Fibroblast of lung (primary cell): ENCODE data around the gene NEFH. TPM values are rescaled to one million over a fixed set of nuclear protein-coding genes. Genes with fewer than 3 reads are reported as not detected.

ENCODE experiments used
- DNase-seq, 2 donors: peaks; one replicate each; pipeline versions ENCODE4 v3.0.0 to v3.0.0-alpha.2; 2010; ENCODE audit warnings: low read depth in 2 of 2
- H2AFZ ChIP-seq: 2 replicates; pipeline ENCODE4 v1.5.1; 2012; ENCODE audit warnings: low read length, control low read depth, inconsistent platforms
- H3K27ac ChIP-seq: 2 replicates; pipeline ENCODE4 v1.5.1; 2011; ENCODE audit warnings: low read length, control low read depth; ENCODE audit not compliant: insufficient read depth
- H3K27me3 ChIP-seq: 2 replicates; pipeline ENCODE4 v1.5.1; 2011; ENCODE audit warnings: mild to moderate bottlenecking, low read length; ENCODE audit not compliant: control insufficient read depth, insufficient read depth
- H3K36me3 ChIP-seq: 2 replicates; pipeline ENCODE4 v1.5.1; 2011; ENCODE audit warnings: low read length; ENCODE audit not compliant: control insufficient read depth, insufficient read depth
- H3K4me1 ChIP-seq: 2 replicates; pipeline ENCODE4 v1.5.1; 2011; ENCODE audit warnings: low read length; ENCODE audit not compliant: control insufficient read depth, insufficient read depth; ENCODE audit errors: extremely low read depth
- H3K4me2 ChIP-seq: 2 replicates; pipeline ENCODE4 v1.5.1; 2011; ENCODE audit warnings: low read length, control low read depth; ENCODE audit not compliant: insufficient read depth; ENCODE audit errors: extremely low read depth
- H3K4me3 ChIP-seq, 4 experiments: fragments of 200-600 bp in 1 of 4; sonication (generic) in 1 of 4; replicated peaks in 1 of 4; 2 replicates each; pipeline ENCODE4 v1.5.1; 2011 to 2016; ENCODE audit warnings: low read length in 4 of 4, low read depth in 3 of 4, mild to moderate bottlenecking in 3 of 4, control low read depth in 2 of 4, inconsistent platforms in 1 of 4, mixed read lengths in 1 of 4; ENCODE audit not compliant: insufficient read depth in 1 of 4; ENCODE audit errors: control extremely low read depth in 1 of 4
- H3K79me2 ChIP-seq: 2 replicates; pipeline ENCODE4 v1.5.1; 2012; ENCODE audit warnings: mild to moderate bottlenecking, low read length, inconsistent platforms; ENCODE audit not compliant: control insufficient read depth, insufficient read depth
- H3K9ac ChIP-seq: 2 replicates; pipeline ENCODE4 v1.5.1; 2011; ENCODE audit warnings: mild to moderate bottlenecking, low read length, control low read depth; ENCODE audit not compliant: insufficient read depth
- H3K9me3 ChIP-seq: 2 replicates; pipeline ENCODE4 v1.5.1; 2012; ENCODE audit warnings: low read depth, low read length; ENCODE audit not compliant: control insufficient read depth, insufficient read depth
- H4K20me1 ChIP-seq: 2 replicates; pipeline ENCODE4 v1.5.1; 2011; ENCODE audit warnings: low read length; ENCODE audit not compliant: control insufficient read depth, insufficient read depth; ENCODE audit errors: extremely low read depth
- EZH2 ChIP-seq: IDR thresholded peaks from 2 replicates; pipeline ENCODE4 v1.5.1; 2012; ENCODE audit warnings: low read length, control low read depth, mild to moderate bottlenecking; ENCODE audit errors: missing control alignments
- polyA plus RNA-seq, 2 donors: library from polyadenylated mRNA; depleted of rRNA in 1 of 2; stranded (reverse) in 1 of 2; unstranded in 1 of 2; fragments of >200 nt; gene quantifications; 2 replicates each; pipeline ENCODE4 v1.2.1, GENCODE V29; 2011 to 2012; ENCODE audit warnings: missing spikeins in 1 of 2
- total RNA-seq: library from RNA; depleted of rRNA; stranded (reverse); fragments of >200 nt; gene quantifications from 2 replicates; pipeline ENCODE4 v1.2.1, GENCODE V29; 2014
- TF ChIP-seq, protein P1 (sequence below), 2 donors: IDR thresholded peaks in 1 of 2; conservative IDR thresholded peaks in 1 of 2; 1 replicate in 1 of 2; 2 replicates in 1 of 2; pipeline ENCODE4 v1.5.1; 2011 to 2012; ENCODE audit warnings: low read length in 2 of 2, control low read depth in 1 of 2, inconsistent platforms in 1 of 2, low read depth in 1 of 2, mild to moderate bottlenecking in 1 of 2

The NEFH gene
- total and polyA plus RNA-seq, 2 donors (not counting 1 experiment from before 2014, with no cell fraction given), result 0.17 to 0.37 TPM

DNA sequence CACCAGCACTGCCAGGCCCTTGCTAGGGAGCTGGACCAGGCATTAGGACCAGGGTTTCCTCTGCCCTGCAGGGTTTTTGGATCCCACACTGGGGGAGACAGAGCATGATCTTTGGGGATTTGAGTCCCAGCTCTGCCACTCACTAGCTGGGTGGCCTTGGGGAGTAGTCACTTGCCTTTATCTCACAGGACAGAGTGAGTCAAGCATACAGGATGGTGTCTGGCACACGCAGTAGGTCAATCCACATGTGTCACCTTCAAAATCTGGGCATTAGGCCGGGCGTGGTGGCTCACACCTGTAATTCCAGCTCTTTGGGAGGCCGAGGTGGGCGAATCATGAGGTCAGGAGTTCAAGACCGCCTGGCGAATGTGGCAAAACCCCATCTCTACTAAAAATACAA lies 2.7 kb downstream of the NEFH start:
- Histone ChIP-seq H4K20me1 (no peaks in the 10 kb centered on the region), H3K36me3 (no peaks in the 10 kb centered on the region), H3K4me1 (no peaks in the 10 kb centered on the region), H2AFZ (no peak overlapping the region), H3K4me3 (no peak overlapping the region), H3K9me3 (no peaks in the 10 kb centered on the region), H3K4me2 (no peak overlapping the region), H3K9ac (no peak overlapping the region), H3K27ac (no peak overlapping the region), H3K79me2 (no peaks in the 10 kb centered on the region), H3K27me3 (peaks cover 38% of the 10 kb centered on the region)
- no peak for TF ChIP-seq EZH2
- DNase-seq, result no peak

DNA sequence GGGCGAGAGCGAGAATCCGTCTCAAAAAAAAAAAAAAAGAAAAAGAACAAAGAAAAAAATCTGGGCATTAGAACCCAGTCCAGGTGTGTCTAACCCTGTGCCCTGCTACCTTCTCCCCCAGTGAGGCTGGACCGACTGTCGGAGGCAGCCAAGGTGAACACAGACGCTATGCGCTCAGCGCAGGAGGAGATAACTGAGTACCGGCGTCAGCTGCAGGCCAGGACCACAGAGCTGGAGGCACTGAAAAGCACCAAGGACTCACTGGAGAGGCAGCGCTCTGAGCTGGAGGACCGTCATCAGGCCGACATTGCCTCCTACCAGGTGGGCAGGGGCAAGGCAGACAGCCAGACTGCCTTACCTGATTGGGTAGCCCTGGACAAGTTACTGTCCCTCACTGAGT lies 3.2 kb downstream of the NEFH start:
- no peaks in the 10 kb centered on the region for H3K4me1 ChIP-seq
- no peak overlapping the region for H3K9ac ChIP-seq
- DNase-seq, result no peak
- H3K79me2 ChIP-seq, result no peaks in the 10 kb centered on the region
- H3K36me3 ChIP-seq, result no peaks in the 10 kb centered on the region
- H3K27me3 ChIP-seq, result peaks cover 34% of the 10 kb centered on the region
- no peaks in the 10 kb centered on the region for H4K20me1 ChIP-seq
- H3K27ac ChIP-seq, result no peak overlapping the region
- no peak for TF ChIP-seq EZH2
- TF ChIP-seq, protein P1, sequence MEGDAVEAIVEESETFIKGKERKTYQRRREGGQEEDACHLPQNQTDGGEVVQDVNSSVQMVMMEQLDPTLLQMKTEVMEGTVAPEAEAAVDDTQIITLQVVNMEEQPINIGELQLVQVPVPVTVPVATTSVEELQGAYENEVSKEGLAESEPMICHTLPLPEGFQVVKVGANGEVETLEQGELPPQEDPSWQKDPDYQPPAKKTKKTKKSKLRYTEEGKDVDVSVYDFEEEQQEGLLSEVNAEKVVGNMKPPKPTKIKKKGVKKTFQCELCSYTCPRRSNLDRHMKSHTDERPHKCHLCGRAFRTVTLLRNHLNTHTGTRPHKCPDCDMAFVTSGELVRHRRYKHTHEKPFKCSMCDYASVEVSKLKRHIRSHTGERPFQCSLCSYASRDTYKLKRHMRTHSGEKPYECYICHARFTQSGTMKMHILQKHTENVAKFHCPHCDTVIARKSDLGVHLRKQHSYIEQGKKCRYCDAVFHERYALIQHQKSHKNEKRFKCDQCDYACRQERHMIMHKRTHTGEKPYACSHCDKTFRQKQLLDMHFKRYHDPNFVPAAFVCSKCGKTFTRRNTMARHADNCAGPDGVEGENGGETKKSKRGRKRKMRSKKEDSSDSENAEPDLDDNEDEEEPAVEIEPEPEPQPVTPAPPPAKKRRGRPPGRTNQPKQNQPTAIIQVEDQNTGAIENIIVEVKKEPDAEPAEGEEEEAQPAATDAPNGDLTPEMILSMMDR (conservative IDR thresholded peaks at IDR 0.05 in 1 of 2, IDR thresholded peaks at IDR 0.05 in 1 of 2; ENCODE audit: low read depth in 1 of 2, low read length in 2 of 2), result no peak
- no peak overlapping the region for H3K4me2 ChIP-seq
- H3K4me3 ChIP-seq, result no peak overlapping the region
- H2AFZ ChIP-seq, result no peak overlapping the region
- H3K9me3 ChIP-seq, result no peaks in the 10 kb centered on the region

DNA sequence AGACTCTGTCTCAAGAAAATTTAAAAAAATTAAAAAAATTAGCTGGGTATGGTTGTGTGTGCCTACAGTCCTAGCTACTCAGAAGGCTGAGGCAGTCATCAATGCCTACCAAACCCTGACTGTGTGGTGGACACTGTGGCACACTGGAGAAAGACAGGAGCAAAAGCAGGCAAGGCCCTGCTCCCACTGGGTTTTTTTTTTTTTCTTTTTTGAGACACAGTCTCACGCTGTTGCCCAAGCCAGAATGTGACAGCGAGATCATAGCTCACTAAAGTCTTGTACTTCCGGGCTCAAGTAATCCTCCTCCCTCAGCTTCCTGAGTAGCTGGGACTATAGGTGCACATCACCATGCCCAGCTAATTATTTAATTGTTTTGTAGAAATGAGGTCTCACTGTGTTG lies 4.6 kb downstream of the NEFH start:
- no peak for DNase-seq
- no peak for TF ChIP-seq EZH2
- TF ChIP-seq, protein P1 (conservative IDR thresholded peaks at IDR 0.05 in 1 of 2, IDR thresholded peaks at IDR 0.05 in 1 of 2; ENCODE audit: low read depth in 1 of 2, low read length in 2 of 2), result no peak
- no peak overlapping the region for H3K4me3 ChIP-seq
- no peak overlapping the region for H3K4me2 ChIP-seq
- no peak overlapping the region for H3K27ac ChIP-seq
- peaks cover 24% of the 10 kb centered on the region for H3K27me3 ChIP-seq
- no peaks in the 10 kb centered on the region for H3K9me3 ChIP-seq
- no peaks in the 10 kb centered on the region for H3K79me2 ChIP-seq
- H2AFZ ChIP-seq, result no peak overlapping the region
- no peaks in the 10 kb centered on the region for H3K36me3 ChIP-seq
- H4K20me1 ChIP-seq, result no peaks in the 10 kb centered on the region
- no peak overlapping the region for H3K9ac ChIP-seq
- no peaks in the 10 kb centered on the region for H3K4me1 ChIP-seq
